Measurements from ENCODE around the gene SYNJ1. TPM values are rescaled to one million over a fixed set of nuclear protein-coding genes. Genes with fewer than 3 reads are reported as not detected.

The SYNJ1 gene
- total and polyA plus RNA-seq, 8 donors, result 15.3 to 26.5 (median 18.1) TPM

GRCh38 chr21:32757804-32758203 is 30.0 kb upstream of the SYNJ1 start:
- Histone ChIP-seq H3K4me3 (no peak overlapping the region), H3K4me1 (no peaks in the 10 kb centered on the region), H3K27me3 (no peaks in the 10 kb centered on the region), H3K9me3 (no peaks in the 10 kb centered on the region), H3K36me3 (peaks cover 3 to 84% of the 10 kb centered on the region in 2 donors), H3K27ac (no peak overlapping the region)
- DNase-seq (no peak), ATAC-seq (no peak)
- TF ChIP-seq, protein P1, sequence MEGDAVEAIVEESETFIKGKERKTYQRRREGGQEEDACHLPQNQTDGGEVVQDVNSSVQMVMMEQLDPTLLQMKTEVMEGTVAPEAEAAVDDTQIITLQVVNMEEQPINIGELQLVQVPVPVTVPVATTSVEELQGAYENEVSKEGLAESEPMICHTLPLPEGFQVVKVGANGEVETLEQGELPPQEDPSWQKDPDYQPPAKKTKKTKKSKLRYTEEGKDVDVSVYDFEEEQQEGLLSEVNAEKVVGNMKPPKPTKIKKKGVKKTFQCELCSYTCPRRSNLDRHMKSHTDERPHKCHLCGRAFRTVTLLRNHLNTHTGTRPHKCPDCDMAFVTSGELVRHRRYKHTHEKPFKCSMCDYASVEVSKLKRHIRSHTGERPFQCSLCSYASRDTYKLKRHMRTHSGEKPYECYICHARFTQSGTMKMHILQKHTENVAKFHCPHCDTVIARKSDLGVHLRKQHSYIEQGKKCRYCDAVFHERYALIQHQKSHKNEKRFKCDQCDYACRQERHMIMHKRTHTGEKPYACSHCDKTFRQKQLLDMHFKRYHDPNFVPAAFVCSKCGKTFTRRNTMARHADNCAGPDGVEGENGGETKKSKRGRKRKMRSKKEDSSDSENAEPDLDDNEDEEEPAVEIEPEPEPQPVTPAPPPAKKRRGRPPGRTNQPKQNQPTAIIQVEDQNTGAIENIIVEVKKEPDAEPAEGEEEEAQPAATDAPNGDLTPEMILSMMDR (IDR thresholded peaks at IDR 0.05), result no peak
- intact Hi-C loops (cut with DNase I), result no loop called here

DNA sequence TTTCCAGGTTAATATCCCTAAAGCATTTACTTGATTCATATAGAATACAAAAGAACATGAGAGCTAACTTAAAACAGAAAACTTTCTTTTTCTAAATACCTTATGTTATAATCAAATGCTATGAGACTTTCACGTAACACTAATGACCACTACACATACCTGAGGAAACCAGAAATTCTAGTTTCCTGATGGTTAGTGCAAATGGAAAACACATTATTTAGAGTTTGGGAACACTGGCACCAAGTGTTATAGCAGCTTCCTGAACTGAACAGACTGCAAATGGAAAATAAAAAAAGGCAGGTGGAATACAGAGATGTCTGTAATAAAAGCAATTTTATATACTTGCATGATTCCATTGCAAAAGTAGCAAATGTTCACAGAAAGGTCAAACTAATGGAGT is 28.3 kb upstream of the SYNJ1 start:
- DNase-seq, result peak in 1 of 4 donors; percentile 35
- H3K27me3 ChIP-seq, result no peaks in the 10 kb centered on the region
- H3K4me3 ChIP-seq, result no peak overlapping the region
- no peaks in the 10 kb centered on the region for H3K4me1 ChIP-seq
- intact Hi-C loops (cut with DNase I), result no loop called here
- no peaks in the 10 kb centered on the region for H3K9me3 ChIP-seq
- TF ChIP-seq, protein P1 (IDR thresholded peaks at IDR 0.05), result no peak
- ATAC-seq, result peak; percentile 64
- H3K36me3 ChIP-seq, result peaks cover 0 to 78% of the 10 kb centered on the region in 2 donors
- no peak overlapping the region for H3K27ac ChIP-seq

GRCh38 chr21:32753818-32754585 is 26.2 kb upstream of the SYNJ1 start:
- no peak overlapping the region for H3K27ac ChIP-seq
- H3K9me3 ChIP-seq, result no peaks in the 10 kb centered on the region
- no peak for DNase-seq
- no peaks in the 10 kb centered on the region for H3K27me3 ChIP-seq
- H3K4me1 ChIP-seq, result no peaks in the 10 kb centered on the region
- TF ChIP-seq, protein P1 (IDR thresholded peaks at IDR 0.05), result no peak
- peaks cover 0 to 75% of the 10 kb centered on the region in 2 donors for H3K36me3 ChIP-seq
- no peak for ATAC-seq
- intact Hi-C loops (cut with DNase I), result no loop called here
- H3K4me3 ChIP-seq, result no peak overlapping the region

GRCh38 chr21:32750405-32750804 is 22.6 kb upstream of the SYNJ1 start:
- no peak for ATAC-seq
- Histone ChIP-seq H3K4me3 (no peak overlapping the region), H3K27ac (no peak overlapping the region), H3K36me3 (peaks cover 0 to 89% of the 10 kb centered on the region in 2 donors), H3K4me1 (no peaks in the 10 kb centered on the region), H3K27me3 (no peaks in the 10 kb centered on the region), H3K9me3 (no peaks in the 10 kb centered on the region)
- intact Hi-C loops (cut with DNase I), result no loop called here
- TF ChIP-seq, protein P1 (IDR thresholded peaks at IDR 0.05), result no peak
- no peak for DNase-seq

- no peak for ATAC-seq
- Histone ChIP-seq H3K9me3 (no peaks in the 10 kb centered on the region), H3K27ac (no peak overlapping the region), H3K4me3 (no peak overlapping the region), H3K4me1 (no peaks in the 10 kb centered on the region), H3K36me3 (peaks cover 0 to 89% of the 10 kb centered on the region in 2 donors), H3K27me3 (no peaks in the 10 kb centered on the region)
- no peak for DNase-seq
- intact Hi-C loops (cut with DNase I), result no loop called here
- TF ChIP-seq, protein P1 (IDR thresholded peaks at IDR 0.05), result no peak
Observed at GRCh38 chr21:32749662-32750061, 21.8 kb upstream of the SYNJ1 start.

Measured in left lung (tissue), 10 donors.